Neural cell (in vitro differentiated cells): ENCODE measurements around the gene ALX3. TPM values are rescaled to one million over a fixed set of nuclear protein-coding genes. Genes with fewer than 3 reads are reported as not detected.

Source experiments
- H2AFZ ChIP-seq: fragments of 200-600, 300-800 bp; sonication (generic), shearing (Covaris generic); 2 replicates; pipeline ENCODE4 v1.6.0; 2014; ENCODE audit warnings: low read depth, mild to moderate bottlenecking, antibody characterized with exemption, low read length, moderate library complexity
- H3F3A ChIP-seq: fragments of 200-600 bp; shearing (Covaris generic); 2 replicates; pipeline ENCODE4 v1.6.1; 2016; ENCODE audit warnings: mild to moderate bottlenecking, moderate library complexity, mixed read lengths, antibody characterized with exemption, low read length; ENCODE audit not compliant: insufficient read depth, poor library complexity, severe bottlenecking
- H3K27ac ChIP-seq: fragments of 200-600, 300-800 bp; sonication (generic), shearing (Covaris generic); 2 replicates; pipeline ENCODE4 v1.5.1; 2014; ENCODE audit warnings: mild to moderate bottlenecking, low read length, moderate library complexity
- H3K27me3 ChIP-seq: fragments of 300-800, 200-600 bp; sonication (generic), shearing (Covaris generic); 2 replicates; pipeline ENCODE4 v1.6.0; 2014; ENCODE audit warnings: mild to moderate bottlenecking, low read depth, low read length, moderate library complexity; ENCODE audit not compliant: insufficient read depth
- H3K36me3 ChIP-seq: fragments of 300-800, 200-600 bp; sonication (generic), shearing (Covaris generic); 2 replicates; pipeline ENCODE4 v1.5.1; 2014; ENCODE audit warnings: mild to moderate bottlenecking, antibody characterized with exemption, low read length, moderate library complexity; ENCODE audit not compliant: insufficient read depth
- H3K4me2 ChIP-seq: fragments of 300-800, 200-600 bp; sonication (generic), shearing (Covaris generic); 2 replicates; pipeline ENCODE4 v1.6.0; 2014; ENCODE audit warnings: mild to moderate bottlenecking, low read length
- H3K4me3 ChIP-seq: fragments of 300-800, 200-600 bp; sonication (generic), shearing (Covaris generic); 2 replicates; pipeline ENCODE4 v1.5.1; 2014; ENCODE audit warnings: mild to moderate bottlenecking, low read length, moderate library complexity
- H3K79me2 ChIP-seq: fragments of 200-600 bp; shearing (Covaris generic); replicated peaks from 2 replicates; pipeline ENCODE4 v1.6.0; 2014; ENCODE audit warnings: mild to moderate bottlenecking, low read length, moderate library complexity; ENCODE audit not compliant: insufficient read depth
- H3K9ac ChIP-seq: fragments of 300-800, 200-600 bp; sonication (generic), shearing (Covaris generic); 2 replicates; pipeline ENCODE4 v1.6.1; 2016; ENCODE audit warnings: mild to moderate bottlenecking, low read length, mixed read lengths
- H3K9me2 ChIP-seq: fragments of 200-600 bp; shearing (Covaris generic); 2 replicates; pipeline ENCODE4 v1.6.1; 2016; ENCODE audit warnings: mild to moderate bottlenecking, low read length, mixed read lengths; ENCODE audit not compliant: insufficient read depth
- H3K9me3 ChIP-seq: fragments of 200-600, 300-800 bp; sonication (generic), shearing (Covaris generic); 2 replicates; pipeline ENCODE4 v1.6.1; 2016; ENCODE audit warnings: mild to moderate bottlenecking, mixed run types, low read length, moderate library complexity, mixed read lengths
- H4K20me1 ChIP-seq: fragments of 200-600 bp; shearing (Covaris generic); 2 replicates; pipeline ENCODE4 v1.6.1; 2016; ENCODE audit warnings: mild to moderate bottlenecking, mixed run types; ENCODE audit not compliant: insufficient read depth
- CTCF ChIP-seq: fragments of 450-650 bp; IDR thresholded peaks from 2 replicates; pipeline ENCODE4 v1.5.1; 2014; ENCODE audit warnings: antibody characterized with exemption, mild to moderate bottlenecking, moderate library complexity; ENCODE audit not compliant: poor library complexity, severe bottlenecking
- EP300 ChIP-seq: fragments of 450-650 bp; conservative IDR thresholded peaks from 2 replicates; pipeline ENCODE4 v1.6.1; 2014; ENCODE audit warnings: antibody characterized with exemption, mild to moderate bottlenecking, moderate library complexity; ENCODE audit not compliant: poor library complexity, severe bottlenecking
- EZH2 ChIP-seq: fragments of 200-600, 300-800 bp; shearing (Covaris generic), sonication (generic); IDR thresholded peaks from 2 replicates; pipeline ENCODE4 v1.6.1; 2014; ENCODE audit warnings: antibody characterized with exemption, low read length, borderline replicate concordance, mild to moderate bottlenecking; ENCODE audit not compliant: insufficient read depth, poor library complexity, severe bottlenecking
- MXI1 ChIP-seq: fragments of 450-650 bp; conservative IDR thresholded peaks from 2 replicates; pipeline ENCODE4 v1.6.1; 2014; ENCODE audit warnings: antibody characterized with exemption, mild to moderate bottlenecking; ENCODE audit not compliant: poor library complexity, severe bottlenecking
- POLR2AphosphoS5 ChIP-seq: IDR thresholded peaks from 2 replicates; pipeline ENCODE4 v1.6.1; 2012
- RAD21 ChIP-seq: fragments of 450-650 bp; conservative IDR thresholded peaks from 2 replicates; pipeline ENCODE4 v1.6.1; 2014; ENCODE audit warnings: antibody characterized with exemption, mild to moderate bottlenecking, moderate library complexity
- REST ChIP-seq: IDR thresholded peaks from 2 replicates; pipeline ENCODE4 v1.6.1; 2012; ENCODE audit warnings: borderline replicate concordance
- SMC3 ChIP-seq: fragments of 450-650 bp; conservative IDR thresholded peaks from 2 replicates; pipeline ENCODE4 v1.6.1; 2014; ENCODE audit warnings: antibody characterized with exemption, mild to moderate bottlenecking, moderate library complexity; ENCODE audit not compliant: poor library complexity
- TAF1 ChIP-seq: IDR thresholded peaks from 2 replicates; pipeline ENCODE4 v1.6.1; 2012; ENCODE audit warnings: low read depth
- polyA plus RNA-seq: library from polyadenylated mRNA; depleted of rRNA; stranded (reverse); fragments of >200 nt; gene quantifications from 2 replicates; pipeline ENCODE4 v1.2.3, GENCODE V29; 2014

The ALX3 gene
- polyA plus RNA-seq, 1 donor from 2014 or later: not detected

- Histone ChIP-seq H2AFZ (no peak overlapping the region), H3K79me2 (no peaks in the 10 kb centered on the region)
Measured at GRCh38 chr1:110106013-110106941, 35.8 kb upstream of the ALX3 start.

GRCh38 chr1:110102081-110102480, 31.6 kb upstream of the ALX3 start:
- Histone ChIP-seq H3K4me3 (no peak overlapping the region), H3K4me2 (no peak overlapping the region), H3K27ac (no peak overlapping the region), H4K20me1 (no peaks in the 10 kb centered on the region), H2AFZ (no peak overlapping the region), H3K79me2 (no peaks in the 10 kb centered on the region), H3F3A (no peaks in the 10 kb centered on the region), H3K36me3 (no peaks in the 10 kb centered on the region), H3K27me3 (no peaks in the 10 kb centered on the region), H3K9me3 (no peaks in the 10 kb centered on the region), H3K9me2 (no peaks in the 10 kb centered on the region), H3K9ac (no peak overlapping the region)
- no peak for TF ChIP-seq MXI1
- no peak for TF ChIP-seq EZH2
- no peak for TF ChIP-seq TAF1
- no peak for TF ChIP-seq EP300
- TF ChIP-seq SMC3: no peak
- TF ChIP-seq POLR2AphosphoS5: no peak
- no peak for TF ChIP-seq CTCF
- no peak for TF ChIP-seq REST

More at GRCh38 chr1:110106013-110106941, 35.8 kb upstream of the ALX3 start:
- Histone ChIP-seq H3K9ac (no peak overlapping the region), H3K9me3 (no peaks in the 10 kb centered on the region), H3K36me3 (no peaks in the 10 kb centered on the region), H4K20me1 (no peaks in the 10 kb centered on the region), H3K4me2 (no peak overlapping the region), H3K27me3 (no peaks in the 10 kb centered on the region), H3K9me2 (no peaks in the 10 kb centered on the region), H3F3A (no peaks in the 10 kb centered on the region), H3K27ac (no peak overlapping the region), H3K4me3 (no peak overlapping the region)
- TF ChIP-seq RAD21 (peak; percentile 84), POLR2AphosphoS5 (no peak), MXI1 (peak; percentile 21), EP300 (no peak), CTCF (peak; percentile 94), SMC3 (peak; percentile 86), EZH2 (no peak)
